ENCODE data around the gene MDC1. TPM values are rescaled to one million over a fixed set of nuclear protein-coding genes. Genes with fewer than 3 reads are reported as not detected.

The MDC1 gene
- total RNA-seq, 1 experiment from 2014 or later, result 75.8 TPM

GRCh38 chr6:30689022-30689865, 27.8 kb downstream of the MDC1 start (continued):
- TF ChIP-seq REST (IDR thresholded peaks at IDR 0.05; ENCODE audit: low read depth), result no peak

GRCh38 chr6:30688569-30688968, 28.5 kb downstream of the MDC1 start:
- no peak for DNase-seq (ENCODE audit: low read depth, low spot score)
- no peaks in the 10 kb centered on the region for H3K9me2 ChIP-seq (ENCODE audit: insufficient read depth)
- peak overlapping the region; percentile 95 for H3K9ac ChIP-seq (ENCODE audit: low read length)
- no TSS peak for BruUV-seq (replicated peaks)
- POLR2A ChIA-PET, result interaction anchor here (0.8 to 2.4 kb wide), 4 partner anchors 23 to 74 kb away, joined by 4 to 12 read pairs (median 4); partner anchors contain the start of gene MDC1
- peaks cover 48 to 71% of the 10 kb centered on the region in 2 experiments for H3K4me1 ChIP-seq (ENCODE audit: control insufficient read depth in 1 of 2, insufficient read depth in 2 of 2, low read length in 2 of 2)
- no peaks in the 10 kb centered on the region for H3K27me3 ChIP-seq (ENCODE audit: insufficient read depth, low read length)
- peaks cover 28% of the 10 kb centered on the region for H3K79me2 ChIP-seq (ENCODE audit: insufficient read depth, low read length)
- H2AFZ ChIP-seq (ENCODE audit: low read depth, low read length, poor library complexity, severe bottlenecking), result no peak overlapping the region
- peak overlapping the region; percentile 98 for H3K4me2 ChIP-seq (ENCODE audit: low read length)
- CTCF ChIA-PET, result no interaction called here
- ATAC-seq, result no peak
- RAD21 ChIA-PET (ENCODE audit: low non-redundant PET in 1 of 2, low total read pairs in 2 of 2, uncharacterized antibody in 2 of 2, unreplicated experiment in 2 of 2), result no interaction called here
- H3K9me3 ChIP-seq (ENCODE audit: control insufficient read depth in 1 of 2, insufficient read depth in 1 of 2, low read depth in 1 of 2, low read length in 2 of 2), result no peaks in the 10 kb centered on the region
- intact Hi-C loops (cut with micrococcal nuclease), result no loop called here
- peak overlapping the region; percentile 98 for H3K27ac ChIP-seq (ENCODE audit: low read depth, low read length)
- H3K4me3 ChIP-seq (replicated peaks in 1 of 2; ENCODE audit: low read depth in 1 of 2, low read length in 2 of 2), result peak overlapping the region in 1 of 2 experiments; percentile 87; a peak in 3 of 4 replicates
- H4K20me1 ChIP-seq (ENCODE audit: insufficient read depth), result no peaks in the 10 kb centered on the region
- H3K36me3 ChIP-seq (ENCODE audit: control insufficient read depth in 1 of 2, insufficient read depth in 2 of 2, low read length in 2 of 2), result no peaks in the 10 kb centered on the region
- no peak for TF ChIP-seq CBX3 (IDR thresholded peaks at IDR 0.05; ENCODE audit: low read depth)
- TF ChIP-seq SIN3A (IDR thresholded peaks at IDR 0.05; ENCODE audit: low read depth), result no peak
- no peak for TF ChIP-seq POLR2AphosphoS5 (IDR thresholded peaks at IDR 0.05; ENCODE audit: low read depth, low read length)
